NCI-H748 (cell line): Measurements from ENCODE around the gene SPIB.
A peak's percentile ranks its signal among the peaks of the same experiment; 100 is the strongest.
"Not testable (repeated sequence)": the region's sequence is repeated elsewhere in the genome, so short reads cannot be mapped to it uniquely, and the experiment has no call there.

Experiments
- DNase-seq: peaks from one replicate; lab custom pipeline; 2025; ENCODE audit not compliant: unreplicated experiment; lab: John Stamatoyannopoulos, UW

The SPIB gene

GRCh38 chr19:50435221-50435620 is 16.5 kb downstream of the SPIB start:
- DNase-seq = no peak

GRCh38 chr19:50435627-50436026 is 16.9 kb downstream of the SPIB start:
- DNase-seq = no peak

GRCh38 chr19:50437862-50438449 is 19.2 kb downstream of the SPIB start:
- no peak for DNase-seq

GRCh38 chr19:50439130-50439529 is 20.4 kb downstream of the SPIB start:
- not testable (repeated sequence) for DNase-seq

- no peak for DNase-seq
Observed at GRCh38 chr19:50444059-50444458, 25.3 kb downstream of the SPIB start.

GRCh38 chr19:50447053-50447452 is 28.3 kb downstream of the SPIB start:
- no peak for DNase-seq

- no peak for DNase-seq
Observed at GRCh38 chr19:50447750-50448149, 29.0 kb downstream of the SPIB start.

GRCh38 chr19:50449236-50449899 is 30.6 kb downstream of the SPIB start:
- peak; percentile 27 for DNase-seq

GRCh38 chr19:50450369-50451222 is 31.9 kb downstream of the SPIB start:
- DNase-seq = no peak

GRCh38 chr19:50451223-50451534 is 32.4 kb downstream of the SPIB start:
- no peak for DNase-seq

GRCh38 chr19:50453243-50453642 is 34.5 kb downstream of the SPIB start:
- DNase-seq = no peak

GRCh38 chr19:50455992-50456391 is 37.3 kb downstream of the SPIB start:
- no peak for DNase-seq

GRCh38 chr19:50457300-50457699 is 38.6 kb downstream of the SPIB start:
- no peak for DNase-seq

- DNase-seq = no peak
Observed at GRCh38 chr19:50458396-50459066, 39.8 kb downstream of the SPIB start.

- DNase-seq = no peak
Observed at GRCh38 chr19:50459067-50459456, 40.3 kb downstream of the SPIB start.

GRCh38 chr19:50459638-50460037 is 40.9 kb downstream of the SPIB start:
- no peak for DNase-seq

- no peak for DNase-seq
Observed at GRCh38 chr19:50460161-50460765, 41.5 kb downstream of the SPIB start.

GRCh38 chr19:50461066-50461875 is 42.5 kb downstream of the SPIB start:
- peak; percentile 85 for DNase-seq

GRCh38 chr19:50462970-50463369 is 44.2 kb downstream of the SPIB start:
- no peak for DNase-seq

GRCh38 chr19:50464348-50464747 is 45.6 kb downstream of the SPIB start:
- no peak for DNase-seq
